Measurements from ENCODE around the gene TGFB1I1.

The TGFB1I1 gene

DNA sequence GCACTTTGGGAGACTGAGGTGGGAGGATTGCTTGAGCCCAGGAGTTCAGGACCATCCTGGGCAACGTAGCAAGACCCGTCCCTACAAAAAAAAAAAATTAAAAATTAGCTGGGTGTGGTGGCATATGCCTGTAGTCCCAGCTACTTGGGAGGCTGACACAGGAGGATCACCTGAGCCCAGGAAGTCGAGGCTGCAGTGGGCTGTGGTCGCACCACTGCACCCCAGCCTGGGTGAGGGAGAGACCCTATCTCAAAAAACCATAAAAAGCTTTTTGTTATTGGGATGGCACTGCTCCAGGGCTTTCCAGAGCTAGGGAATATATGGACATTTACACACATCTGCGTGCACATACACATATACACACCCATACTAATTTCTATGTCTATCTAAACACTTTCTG is 20.8 kb upstream of the TGFB1I1 start:
- no peak for DNase-seq (ENCODE audit: extremely low read depth, insufficient read length)
- no peaks in the 10 kb centered on the region for H3K27me3 ChIP-seq (replicated peaks; ENCODE audit: control insufficient read depth, insufficient read depth, low read length)
- TF ChIP-seq, protein P1, sequence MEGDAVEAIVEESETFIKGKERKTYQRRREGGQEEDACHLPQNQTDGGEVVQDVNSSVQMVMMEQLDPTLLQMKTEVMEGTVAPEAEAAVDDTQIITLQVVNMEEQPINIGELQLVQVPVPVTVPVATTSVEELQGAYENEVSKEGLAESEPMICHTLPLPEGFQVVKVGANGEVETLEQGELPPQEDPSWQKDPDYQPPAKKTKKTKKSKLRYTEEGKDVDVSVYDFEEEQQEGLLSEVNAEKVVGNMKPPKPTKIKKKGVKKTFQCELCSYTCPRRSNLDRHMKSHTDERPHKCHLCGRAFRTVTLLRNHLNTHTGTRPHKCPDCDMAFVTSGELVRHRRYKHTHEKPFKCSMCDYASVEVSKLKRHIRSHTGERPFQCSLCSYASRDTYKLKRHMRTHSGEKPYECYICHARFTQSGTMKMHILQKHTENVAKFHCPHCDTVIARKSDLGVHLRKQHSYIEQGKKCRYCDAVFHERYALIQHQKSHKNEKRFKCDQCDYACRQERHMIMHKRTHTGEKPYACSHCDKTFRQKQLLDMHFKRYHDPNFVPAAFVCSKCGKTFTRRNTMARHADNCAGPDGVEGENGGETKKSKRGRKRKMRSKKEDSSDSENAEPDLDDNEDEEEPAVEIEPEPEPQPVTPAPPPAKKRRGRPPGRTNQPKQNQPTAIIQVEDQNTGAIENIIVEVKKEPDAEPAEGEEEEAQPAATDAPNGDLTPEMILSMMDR (IDR thresholded peaks at IDR 0.05; ENCODE audit: insufficient read depth, low read length, poor library complexity, severe bottlenecking), result no peak
- H3K36me3 ChIP-seq (ENCODE audit: control insufficient read depth, insufficient read depth, low read length), result peaks cover 5% of the 10 kb centered on the region
- no peak overlapping the region for H3K4me3 ChIP-seq (replicated peaks; ENCODE audit: low read depth, low read length)

DNA sequence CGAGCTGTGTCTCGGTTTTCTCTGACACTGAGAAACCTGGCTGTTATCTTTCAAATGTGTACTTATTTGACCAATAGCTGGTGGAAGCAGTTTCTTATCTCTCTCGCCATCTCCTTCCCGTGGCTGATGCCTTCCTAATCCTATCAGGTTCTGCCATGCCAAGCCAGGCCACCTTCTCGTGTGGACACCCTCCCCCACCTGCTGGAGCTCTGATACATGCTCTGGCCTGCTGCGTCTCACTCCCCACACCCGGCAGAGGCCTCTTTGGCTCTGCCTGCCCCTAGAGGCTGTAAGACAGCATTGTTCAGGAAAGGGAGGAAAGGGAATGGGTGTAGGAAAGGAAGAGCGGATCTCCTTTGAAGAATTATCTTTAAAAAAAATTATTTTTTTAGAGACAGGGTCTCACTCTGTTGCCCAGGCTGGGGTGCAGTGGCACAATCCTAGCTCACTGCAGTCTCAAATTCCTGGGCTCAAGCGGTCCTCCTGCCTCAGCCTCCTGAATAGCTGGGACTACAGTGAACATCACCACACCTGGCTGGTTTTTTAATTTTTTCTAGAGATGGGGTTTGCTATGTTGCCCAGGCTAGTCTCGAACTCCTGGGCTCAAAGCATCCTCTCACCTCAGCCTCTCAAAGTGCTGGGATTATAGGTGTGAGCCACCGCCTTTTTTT is 20.1 kb upstream of the TGFB1I1 start:
- Histone ChIP-seq H3K27me3 (replicated peaks; ENCODE audit: control insufficient read depth, insufficient read depth, low read length) (no peaks in the 10 kb centered on the region), H3K36me3 (ENCODE audit: control insufficient read depth, insufficient read depth, low read length) (peaks cover 5% of the 10 kb centered on the region), H3K4me3 (replicated peaks; ENCODE audit: low read depth, low read length) (no peak overlapping the region)
- no peak for DNase-seq (ENCODE audit: extremely low read depth, insufficient read length)
- TF ChIP-seq, protein P1 (IDR thresholded peaks at IDR 0.05; ENCODE audit: insufficient read depth, low read length, poor library complexity, severe bottlenecking), result peak; percentile 48

DNA sequence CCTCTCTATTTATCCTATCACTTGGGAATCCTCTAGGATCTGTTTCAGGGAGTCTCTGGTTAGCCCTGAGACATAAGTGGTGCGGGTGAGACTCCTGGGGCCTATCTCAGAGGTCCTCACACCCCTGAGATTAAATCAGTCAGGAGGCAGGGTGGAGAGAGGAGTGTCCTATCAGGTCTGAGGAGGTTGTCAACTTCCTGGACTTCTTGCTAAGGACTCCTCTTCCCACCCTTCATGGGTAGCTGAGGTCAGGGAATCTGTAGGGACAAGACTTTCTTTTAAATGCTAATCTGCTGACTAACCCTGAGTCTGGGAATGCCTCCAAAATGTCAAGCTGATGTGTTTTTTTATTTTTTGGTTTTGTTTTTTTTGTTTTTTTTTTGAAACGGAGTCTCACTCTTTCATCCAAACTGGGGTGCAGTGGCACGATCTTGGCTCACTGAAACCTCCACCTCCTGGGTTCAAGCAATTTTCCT is 19.3 kb upstream of the TGFB1I1 start:
- no peak overlapping the region for H3K4me3 ChIP-seq (replicated peaks; ENCODE audit: low read depth, low read length)
- no peak for DNase-seq (ENCODE audit: extremely low read depth, insufficient read length)
- H3K27me3 ChIP-seq (replicated peaks; ENCODE audit: control insufficient read depth, insufficient read depth, low read length), result no peaks in the 10 kb centered on the region
- TF ChIP-seq, protein P1 (IDR thresholded peaks at IDR 0.05; ENCODE audit: insufficient read depth, low read length, poor library complexity, severe bottlenecking), result no peak
- peaks cover 5% of the 10 kb centered on the region for H3K36me3 ChIP-seq (ENCODE audit: control insufficient read depth, insufficient read depth, low read length)

DNA sequence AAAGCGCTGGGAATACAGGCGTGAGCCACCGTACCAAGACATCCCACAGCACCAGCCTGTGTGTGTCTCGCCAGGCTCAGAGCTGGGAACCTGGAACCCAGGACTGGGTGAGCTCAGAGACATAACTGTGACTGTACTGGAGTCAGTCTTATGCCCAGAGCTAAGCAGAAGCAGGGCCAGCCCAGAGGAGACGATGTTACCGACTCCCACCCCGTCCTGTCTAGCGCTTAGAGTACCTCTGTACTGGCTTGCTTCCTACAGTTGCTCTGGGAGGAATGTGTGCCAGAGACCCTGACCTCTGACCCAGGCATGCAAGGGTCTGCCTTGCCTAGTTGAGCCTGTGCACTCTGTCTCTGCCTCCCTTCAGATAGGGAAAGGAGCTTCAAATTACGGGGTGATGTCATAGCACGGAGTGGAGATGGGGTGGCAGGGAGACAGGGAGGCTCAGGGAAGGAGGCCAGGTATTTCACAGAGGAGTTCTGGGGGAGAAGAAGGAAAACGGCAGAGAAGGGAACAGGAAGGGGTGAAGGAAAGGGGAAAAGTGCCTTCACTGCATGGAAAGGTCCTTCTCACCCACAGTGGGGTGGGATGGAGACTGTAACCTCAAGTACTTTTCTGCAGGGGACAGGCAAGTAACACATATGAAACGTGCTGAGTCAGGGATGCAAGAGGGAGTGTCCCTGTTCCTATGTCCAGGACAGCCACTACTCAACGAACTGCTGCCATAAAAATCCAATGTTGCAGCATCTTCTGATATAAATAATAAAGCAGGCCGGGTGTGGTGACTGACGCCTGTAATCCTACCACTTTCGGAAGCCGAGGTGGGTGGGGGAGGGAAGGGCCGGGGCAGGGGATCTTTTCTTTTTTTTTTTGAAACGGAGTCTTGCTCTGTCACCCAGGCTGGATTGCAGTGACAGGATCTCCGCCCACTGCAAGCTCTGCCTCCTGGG is 18.4 kb upstream of the TGFB1I1 start:
- H3K27me3 ChIP-seq (replicated peaks; ENCODE audit: control insufficient read depth, insufficient read depth, low read length), result no peaks in the 10 kb centered on the region
- peaks cover 5% of the 10 kb centered on the region for H3K36me3 ChIP-seq (ENCODE audit: control insufficient read depth, insufficient read depth, low read length)
- DNase-seq (ENCODE audit: extremely low read depth, insufficient read length), result no peak
- TF ChIP-seq, protein P1 (IDR thresholded peaks at IDR 0.05; ENCODE audit: insufficient read depth, low read length, poor library complexity, severe bottlenecking), result no peak
- no peak overlapping the region for H3K4me3 ChIP-seq (replicated peaks; ENCODE audit: low read depth, low read length)

DNA sequence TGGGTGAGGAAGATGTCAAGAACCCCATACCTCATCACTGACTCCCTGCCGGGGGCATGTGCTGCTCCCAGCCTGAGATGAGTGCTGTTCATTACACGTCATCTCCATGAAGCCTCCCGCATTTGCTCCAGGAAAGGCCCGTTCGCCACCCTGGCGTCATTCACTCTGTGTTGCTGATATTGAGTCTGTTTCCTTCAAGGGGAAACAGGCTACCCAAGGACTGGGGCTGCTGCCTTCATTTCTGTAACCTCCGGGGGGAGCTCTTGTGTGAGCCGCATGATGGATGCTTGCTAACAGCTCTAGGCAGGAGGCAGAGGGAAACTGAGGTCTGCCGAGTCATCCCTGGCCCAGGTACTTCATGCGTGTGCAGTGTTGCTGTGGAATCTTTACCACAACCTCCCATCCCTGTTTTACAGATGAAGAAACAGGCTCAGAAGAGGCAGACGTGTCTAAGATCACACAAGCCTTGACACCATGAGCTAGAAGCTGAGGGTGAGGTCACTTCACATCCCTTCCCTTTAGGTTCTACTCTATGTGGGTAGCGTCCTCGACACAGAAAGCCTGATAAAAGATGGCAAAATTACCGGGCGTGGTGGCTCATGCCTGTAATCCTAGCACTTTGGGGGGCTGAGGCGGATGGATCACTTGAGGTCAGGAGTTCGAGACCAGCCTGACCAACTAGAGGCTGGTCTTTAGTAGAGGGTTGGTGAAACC is 16.2 kb upstream of the TGFB1I1 start:
- peaks cover 5% of the 10 kb centered on the region for H3K36me3 ChIP-seq (ENCODE audit: control insufficient read depth, insufficient read depth, low read length)
- H3K4me3 ChIP-seq (replicated peaks; ENCODE audit: low read depth, low read length), result peak overlapping the region; percentile 29
- no peak for DNase-seq (ENCODE audit: extremely low read depth, insufficient read length)
- TF ChIP-seq, protein P1 (IDR thresholded peaks at IDR 0.05; ENCODE audit: insufficient read depth, low read length, poor library complexity, severe bottlenecking), result peak; percentile 53
- no peaks in the 10 kb centered on the region for H3K27me3 ChIP-seq (replicated peaks; ENCODE audit: control insufficient read depth, insufficient read depth, low read length)

Measured in GM06990 (cell line).